PC-3 (cell line): ENCODE data around the gene ANKRD49. TPM values are rescaled to one million over a fixed set of nuclear protein-coding genes. Genes with fewer than 3 reads are reported as not detected.

Experiments
- ATAC-seq: fragments of 200-7000 bp; cut with Tn5 transposase; 2 replicates; pipeline ENCODE4 v1.9.1; 2020; ENCODE audit warnings: mild to moderate bottlenecking, moderate library complexity
- BruUV-seq: library from RNA; stranded (reverse); fragments of 400-500 nt; replicated peaks from 2 replicates; lab custom pipeline; 2021; lab: Mats Ljungman, UMichigan
- CTCF ChIA-PET: fragments of 300-600 bp; sonication (Branson Sonifier 250); formaldehyde crosslinking; loops from one replicate; lab custom pipeline; 2022; ENCODE audit warnings: antibody characterized with exemption; lab: Charles Lee
- POLR2A ChIA-PET: fragments of 300-600 bp; sonication (Branson Sonifier 250); formaldehyde crosslinking; loops from one replicate; lab custom pipeline; 2022; ENCODE audit warnings: antibody characterized with exemption; ENCODE audit not compliant: unreplicated experiment; lab: Charles Lee
- DNase-seq: peaks from one replicate; pipeline ENCODE4 v3.0.0-alpha.2; 2015
- H2AFZ ChIP-seq: fragments of 300-600 bp; sonication (generic); 2 replicates; pipeline ENCODE4 v1.6.0; 2016; ENCODE audit warnings: antibody characterized with exemption, low read length
- H3F3A ChIP-seq: fragments of 300-600 bp; sonication (generic); one replicate; pipeline ENCODE4 v1.6.0; 2017; ENCODE audit warnings: antibody characterized with exemption, low read length, control low read depth, mild to moderate bottlenecking; ENCODE audit not compliant: unreplicated experiment
- H3K27ac ChIP-seq: fragments of 300-600 bp; sonication (generic); 2 replicates; pipeline ENCODE4 v1.5.1; 2016; ENCODE audit warnings: mild to moderate bottlenecking, low read length
- H3K27me3 ChIP-seq: fragments of 300-600 bp; sonication (generic); 2 replicates; pipeline ENCODE4 v1.6.1; 2016; ENCODE audit warnings: low read length, mixed read lengths
- H3K36me3 ChIP-seq: fragments of 300-600 bp; sonication (generic); 2 replicates; pipeline ENCODE4 v1.6.1; 2016; ENCODE audit warnings: low read depth, mixed run types, low read length, mixed read lengths
- H3K4me1 ChIP-seq: fragments of 300-600 bp; sonication (generic); 2 replicates; pipeline ENCODE4 v1.5.1; 2016; ENCODE audit warnings: low read length; ENCODE audit not compliant: insufficient read depth
- H3K4me2 ChIP-seq: fragments of 300-600 bp; sonication (generic); 2 replicates; pipeline ENCODE4 v1.6.0; 2016; ENCODE audit warnings: low read length
- H3K4me3 ChIP-seq: fragments of 300-600 bp; sonication (generic); 2 replicates; pipeline ENCODE4 v1.5.1; 2016; ENCODE audit warnings: mild to moderate bottlenecking, low read length, mixed read lengths
- H3K79me2 ChIP-seq: fragments of 300-600 bp; sonication (generic); 2 replicates; pipeline ENCODE4 v1.6.1; 2017; ENCODE audit warnings: low read length, mixed read lengths
- H3K9ac ChIP-seq: fragments of 300-600 bp; sonication (generic); 2 replicates; pipeline ENCODE4 v1.6.0; 2016; ENCODE audit warnings: mild to moderate bottlenecking, low read length
- H3K9me2 ChIP-seq: fragments of 300-600 bp; sonication (generic); replicated peaks from 2 replicates; pipeline ENCODE4 v1.6.1; 2016; ENCODE audit warnings: mixed run types, low read length, mixed read lengths
- H3K9me3 ChIP-seq: fragments of 300-600 bp; sonication (generic); 2 replicates; pipeline ENCODE4 v1.6.1; 2016; ENCODE audit warnings: low read length, mixed read lengths
- H4K20me1 ChIP-seq: fragments of 300-600 bp; sonication (generic); 2 replicates; pipeline ENCODE4 v1.6.1; 2016; ENCODE audit warnings: low read length, mixed read lengths
- CTCF ChIP-seq: fragments of 300-600 bp; sonication (generic); conservative IDR thresholded peaks from 2 replicates; pipeline ENCODE4 v1.5.1; 2017; ENCODE audit warnings: antibody characterized with exemption, low read depth, mild to moderate bottlenecking, low read length
- EZH2 ChIP-seq: fragments of 300-600 bp; sonication (generic); IDR thresholded peaks from one replicate; pipeline ENCODE4 v1.6.1; 2017; ENCODE audit warnings: antibody characterized with exemption, mild to moderate bottlenecking, low read length; ENCODE audit not compliant: unreplicated experiment
- EZH2phosphoT487 ChIP-seq: fragments of 300-600 bp; sonication (generic); IDR thresholded peaks from 2 replicates; pipeline ENCODE4 v1.6.1; 2018; ENCODE audit warnings: mild to moderate bottlenecking, antibody characterized with exemption, low read length, borderline replicate concordance
- intact Hi-C: fragments of 100-400 bp; cut with micrococcal nuclease; formaldehyde crosslinking; loops from 2 replicates; pipeline ENCODE4 v1.9.0; 2023
- total RNA-seq: library from RNA; depleted of rRNA; stranded (reverse); fragments of >200 nt; gene quantifications from 2 replicates; pipeline ENCODE4 v1.2.3, GENCODE V29; 2014

ANKRD49 gene
- total RNA-seq, 1 experiment from 2014 or later: 9.0 TPM

- intact Hi-C loops: no loop called here
- Histone ChIP-seq H3K27me3 (no peaks in the 10 kb centered on the region), H3K27ac (no peak overlapping the region), H4K20me1 (no peaks in the 10 kb centered on the region), H3K9me3 (no peaks in the 10 kb centered on the region), H3K36me3 (no peaks in the 10 kb centered on the region), H3K79me2 (peaks cover 16% of the 10 kb centered on the region), H3K9ac (no peak overlapping the region), H3K4me2 (peak overlapping the region; percentile 85), H3K4me1 (peaks cover 38% of the 10 kb centered on the region), H3K4me3 (peak overlapping the region; percentile 67), H3K9me2 (no peaks in the 10 kb centered on the region), H2AFZ (no peak overlapping the region), H3F3A (peaks cover 3% of the 10 kb centered on the region)
- CTCF ChIA-PET: no interaction called here
- ATAC-seq (no peak), DNase-seq (no peak)
- TF ChIP-seq EZH2 (no peak), CTCF (no peak), EZH2phosphoT487 (no peak)
- POLR2A ChIA-PET: no interaction called here
- TSS peak; percentile 38 for BruUV-seq
Measured at GRCh38 chr11:94545264-94546161, 51.7 kb downstream of the ANKRD49 start.

- Histone ChIP-seq H4K20me1 (no peaks in the 10 kb centered on the region), H3K27me3 (no peaks in the 10 kb centered on the region), H3K4me3 (peak overlapping the region; percentile 28), H2AFZ (no peak overlapping the region), H3K27ac (no peak overlapping the region), H3K9me3 (no peaks in the 10 kb centered on the region), H3K36me3 (no peaks in the 10 kb centered on the region), H3K9ac (no peak overlapping the region), H3K79me2 (peaks cover 16% of the 10 kb centered on the region), H3F3A (peaks cover 3% of the 10 kb centered on the region), H3K9me2 (no peaks in the 10 kb centered on the region), H3K4me2 (peak overlapping the region; percentile 85), H3K4me1 (peaks cover 38% of the 10 kb centered on the region)
- no peak for ATAC-seq
- BruUV-seq: no TSS peak
- TF ChIP-seq CTCF: no peak
- TF ChIP-seq EZH2phosphoT487: no peak
- no peak for TF ChIP-seq EZH2
- ChIA-PET CTCF (no interaction called here), POLR2A (no interaction called here)
- no peak for DNase-seq
- intact Hi-C loops: no loop called here
Measured at GRCh38 chr11:94546162-94546470, 52.3 kb downstream of the ANKRD49 start.

GRCh38 chr11:94546886-94547285 is 53.1 kb downstream of the ANKRD49 start:
- Histone ChIP-seq H3F3A (peaks cover 3% of the 10 kb centered on the region), H4K20me1 (no peaks in the 10 kb centered on the region), H3K4me2 (peak overlapping the region; percentile 85), H3K79me2 (peaks cover 16% of the 10 kb centered on the region), H3K9ac (no peak overlapping the region), H3K4me3 (peak overlapping the region; percentile 28), H2AFZ (no peak overlapping the region), H3K27ac (no peak overlapping the region), H3K4me1 (peaks cover 38% of the 10 kb centered on the region), H3K9me2 (no peaks in the 10 kb centered on the region), H3K36me3 (no peaks in the 10 kb centered on the region), H3K27me3 (no peaks in the 10 kb centered on the region), H3K9me3 (no peaks in the 10 kb centered on the region)
- intact Hi-C loops: no loop called here
- peak; percentile 31 for DNase-seq
- ChIA-PET CTCF (no interaction called here), POLR2A (no interaction called here)
- no TSS peak for BruUV-seq
- ATAC-seq: 0 out of 2 replicates have a peak, but pooled peaks have one; percentile 1
- TF ChIP-seq CTCF (no peak), EZH2phosphoT487 (no peak), EZH2 (no peak)
